Measurements from ENCODE around the gene SRPK2. TPM values are rescaled to one million over a fixed set of nuclear protein-coding genes. Genes with fewer than 3 reads are reported as not detected.

The SRPK2 gene
- total RNA-seq, 1 donor from 2014 or later, result 54.8 TPM

DNA sequence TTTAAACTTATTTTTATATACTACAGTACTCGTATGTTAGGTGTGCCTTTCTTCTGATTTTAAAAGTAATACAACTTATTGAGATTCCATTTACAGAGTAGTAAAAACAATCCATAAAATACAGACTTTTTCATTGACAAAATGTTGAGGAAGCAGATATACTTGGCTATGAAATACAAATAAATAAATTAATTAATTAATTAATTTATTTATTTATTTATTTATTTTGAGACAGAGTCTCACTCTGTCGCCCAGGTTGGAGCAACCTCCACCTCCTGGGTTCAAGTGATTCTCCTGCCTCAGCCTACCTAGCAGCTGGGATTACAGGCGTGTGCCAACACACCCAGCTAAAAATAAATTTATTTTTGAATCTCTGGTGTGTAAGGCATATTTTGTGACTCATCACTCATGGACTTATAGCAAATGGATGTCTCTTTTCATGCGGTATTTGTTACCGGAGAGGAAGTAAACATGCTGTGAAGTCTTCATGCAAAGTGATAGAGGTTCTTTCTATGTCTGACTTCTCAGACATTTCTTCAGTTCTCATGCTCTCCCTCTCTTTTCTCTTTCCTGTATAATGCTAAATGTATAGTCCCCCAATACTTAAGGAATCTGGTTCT, 20.2 kb upstream of the SRPK2 start:
- no peak for DNase-seq (ENCODE audit: low read depth)
- Mint-ChIP-seq H3K4me1 (ENCODE audit: low read depth, unreplicated experiment) (no peaks in the 10 kb centered on the region), H3K9me3 (ENCODE audit: unreplicated experiment) (no peaks in the 10 kb centered on the region), H3K27me3 (ENCODE audit: low read depth, unreplicated experiment) (no peaks in the 10 kb centered on the region), H3K36me3 (ENCODE audit: low read depth, unreplicated experiment) (no peaks in the 10 kb centered on the region), H3K27ac (ENCODE audit: unreplicated experiment) (no peak overlapping the region), H3K4me3 (ENCODE audit: unreplicated experiment) (no peak overlapping the region)
- FAIRE-seq, result no peak
- TF ChIP-seq, protein P1, sequence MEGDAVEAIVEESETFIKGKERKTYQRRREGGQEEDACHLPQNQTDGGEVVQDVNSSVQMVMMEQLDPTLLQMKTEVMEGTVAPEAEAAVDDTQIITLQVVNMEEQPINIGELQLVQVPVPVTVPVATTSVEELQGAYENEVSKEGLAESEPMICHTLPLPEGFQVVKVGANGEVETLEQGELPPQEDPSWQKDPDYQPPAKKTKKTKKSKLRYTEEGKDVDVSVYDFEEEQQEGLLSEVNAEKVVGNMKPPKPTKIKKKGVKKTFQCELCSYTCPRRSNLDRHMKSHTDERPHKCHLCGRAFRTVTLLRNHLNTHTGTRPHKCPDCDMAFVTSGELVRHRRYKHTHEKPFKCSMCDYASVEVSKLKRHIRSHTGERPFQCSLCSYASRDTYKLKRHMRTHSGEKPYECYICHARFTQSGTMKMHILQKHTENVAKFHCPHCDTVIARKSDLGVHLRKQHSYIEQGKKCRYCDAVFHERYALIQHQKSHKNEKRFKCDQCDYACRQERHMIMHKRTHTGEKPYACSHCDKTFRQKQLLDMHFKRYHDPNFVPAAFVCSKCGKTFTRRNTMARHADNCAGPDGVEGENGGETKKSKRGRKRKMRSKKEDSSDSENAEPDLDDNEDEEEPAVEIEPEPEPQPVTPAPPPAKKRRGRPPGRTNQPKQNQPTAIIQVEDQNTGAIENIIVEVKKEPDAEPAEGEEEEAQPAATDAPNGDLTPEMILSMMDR (IDR thresholded peaks at IDR 0.05; ENCODE audit: insufficient read depth, low read depth, low read length), result no peak
- TF ChIP-seq EZH2 (IDR thresholded peaks at IDR 0.05; ENCODE audit: insufficient read depth, low read length), result no peak
- H3K9ac ChIP-seq (ENCODE audit: low read length), result no peak overlapping the region
- no peaks in the 10 kb centered on the region for H3K36me3 ChIP-seq (ENCODE audit: insufficient read depth, low read length)
- no peaks in the 10 kb centered on the region for H4K20me1 ChIP-seq (ENCODE audit: insufficient read depth, low read length)
- H3K4me2 ChIP-seq (ENCODE audit: low read length), result no peak overlapping the region
- H3K4me1 ChIP-seq (ENCODE audit: insufficient read depth, low read length), result no peaks in the 10 kb centered on the region
- H3K4me3 ChIP-seq (ENCODE audit: insufficient read depth, low read depth, low read length), result no peak overlapping the region
- H2AFZ ChIP-seq (ENCODE audit: low read depth, low read length), result no peak overlapping the region
- no peaks in the 10 kb centered on the region for H3K9me3 ChIP-seq (ENCODE audit: insufficient read depth, low read depth, low read length)
- H3K27me3 ChIP-seq (ENCODE audit: insufficient read depth, low read length), result no peaks in the 10 kb centered on the region
- no peak overlapping the region for H3K27ac ChIP-seq (ENCODE audit: low read depth, low read length)
- H3K79me2 ChIP-seq (ENCODE audit: insufficient read depth, low read length), result no peaks in the 10 kb centered on the region

GRCh38 chr7:105403128-105403527, 14.4 kb upstream of the SRPK2 start:
- Histone ChIP-seq H3K79me2 (ENCODE audit: insufficient read depth, low read length) (no peaks in the 10 kb centered on the region), H4K20me1 (ENCODE audit: insufficient read depth, low read length) (no peaks in the 10 kb centered on the region), H2AFZ (ENCODE audit: low read depth, low read length) (no peak overlapping the region), H3K27me3 (ENCODE audit: insufficient read depth, low read length) (no peaks in the 10 kb centered on the region), H3K4me3 (ENCODE audit: insufficient read depth, low read depth, low read length) (no peak overlapping the region), H3K27ac (ENCODE audit: low read depth, low read length) (no peak overlapping the region), H3K9me3 (ENCODE audit: insufficient read depth, low read depth, low read length) (no peaks in the 10 kb centered on the region), H3K9ac (ENCODE audit: low read length) (no peak overlapping the region), H3K36me3 (ENCODE audit: insufficient read depth, low read length) (no peaks in the 10 kb centered on the region), H3K4me1 (ENCODE audit: insufficient read depth, low read length) (peaks cover 3% of the 10 kb centered on the region), H3K4me2 (ENCODE audit: low read length) (no peak overlapping the region)
- Mint-ChIP-seq H3K27me3 (ENCODE audit: low read depth, unreplicated experiment) (no peaks in the 10 kb centered on the region), H3K9me3 (ENCODE audit: unreplicated experiment) (no peaks in the 10 kb centered on the region), H3K36me3 (ENCODE audit: low read depth, unreplicated experiment) (no peaks in the 10 kb centered on the region), H3K27ac (ENCODE audit: unreplicated experiment) (no peak overlapping the region), H3K4me1 (ENCODE audit: low read depth, unreplicated experiment) (peaks cover 2% of the 10 kb centered on the region), H3K4me3 (ENCODE audit: unreplicated experiment) (no peak overlapping the region)
- no peak for DNase-seq (ENCODE audit: low read depth)
- FAIRE-seq, result no peak
- TF ChIP-seq, protein P1 (IDR thresholded peaks at IDR 0.05; ENCODE audit: insufficient read depth, low read depth, low read length), result no peak
- TF ChIP-seq EZH2 (IDR thresholded peaks at IDR 0.05; ENCODE audit: insufficient read depth, low read length), result no peak

Data from astrocyte (in vitro differentiated cells and primary cell).